OCI-LY7 (cell line): ENCODE results near the gene OSM. TPM values are rescaled to one million over a fixed set of nuclear protein-coding genes. Genes with fewer than 3 reads are reported as not detected.
"Not testable (repeated sequence)": the region's sequence is repeated elsewhere in the genome, so short reads cannot be mapped to it uniquely, and the experiment has no call there.

Experiments used
- BruUV-seq: library from RNA; stranded (reverse); fragments of 400-500 nt; replicated peaks from 2 replicates; lab custom pipeline; 2021; lab: Mats Ljungman, UMichigan
- CTCF ChIA-PET: fragments of 300-600 bp; sonication (Branson Sonifier 250); formaldehyde crosslinking; loops from one replicate; lab custom pipeline; 2022; ENCODE audit warnings: antibody characterized with exemption; ENCODE audit not compliant: unreplicated experiment; lab: Charles Lee
- POLR2A ChIA-PET: fragments of 300-600 bp; sonication (Branson Sonifier 250); formaldehyde crosslinking; loops from one replicate; lab custom pipeline; 2022; ENCODE audit warnings: antibody characterized with exemption; lab: Charles Lee
- DNase-seq: peaks from one replicate; pipeline ENCODE4 v3.0.0-alpha.2; 2015; ENCODE audit warnings: low spot score
- H2AFZ ChIP-seq: fragments of 200-600 bp; sonication (generic), shearing (Covaris generic); 2 replicates; pipeline ENCODE4 v1.6.1; 2014; ENCODE audit warnings: mild to moderate bottlenecking, antibody characterized with exemption, low read length, moderate library complexity
- H3K27ac ChIP-seq: fragments of 200-600 bp; sonication (generic); 2 replicates; pipeline ENCODE4 v1.5.1; 2014; ENCODE audit warnings: mixed run types, low read depth, mild to moderate bottlenecking, moderate library complexity, low read length, inconsistent platforms; ENCODE audit not compliant: poor library complexity, severe bottlenecking
- H3K36me3 ChIP-seq: fragments of 200-600 bp; sonication (generic); 2 replicates; pipeline ENCODE4 v1.6.1; 2014; ENCODE audit warnings: mild to moderate bottlenecking, antibody characterized with exemption, low read length, moderate library complexity, mixed read lengths; ENCODE audit not compliant: insufficient read depth
- H3K4me1 ChIP-seq: fragments of 200-600 bp; sonication (generic); 2 replicates; pipeline ENCODE4 v1.5.1; 2014; ENCODE audit warnings: mild to moderate bottlenecking, low read length; ENCODE audit not compliant: insufficient read depth, poor library complexity, severe bottlenecking
- H3K4me2 ChIP-seq: fragments of 200-600 bp; sonication (generic); 2 replicates; pipeline ENCODE4 v1.6.1; 2014; ENCODE audit warnings: mild to moderate bottlenecking, low read length
- H3K4me3 ChIP-seq: fragments of 200-600 bp; sonication (generic); 2 replicates; pipeline ENCODE4 v1.5.1; 2014; ENCODE audit warnings: mild to moderate bottlenecking, low read depth, low read length; ENCODE audit not compliant: poor library complexity, severe bottlenecking
- H3K79me2 ChIP-seq: fragments of 200-600 bp; sonication (generic); 2 replicates; pipeline ENCODE4 v1.6.1; 2016; ENCODE audit warnings: low read depth, mild to moderate bottlenecking, low read length, moderate library complexity, mixed read lengths; ENCODE audit not compliant: insufficient read depth
- H3K9me2 ChIP-seq: fragments of 200-600 bp; sonication (generic); 2 replicates; pipeline ENCODE4 v1.6.1; 2016; ENCODE audit warnings: mild to moderate bottlenecking, low read length, mixed read lengths; ENCODE audit not compliant: insufficient read depth
- H3K9me3 ChIP-seq: fragments of 200-600 bp; sonication (generic); 2 replicates; pipeline ENCODE4 v1.6.1; 2014; ENCODE audit warnings: mild to moderate bottlenecking, mixed run types, low read length, mixed read lengths
- H4K20me1 ChIP-seq: fragments of 200-600 bp; sonication (generic); 2 replicates; pipeline ENCODE4 v1.6.1; 2014; ENCODE audit warnings: mild to moderate bottlenecking, antibody characterized with exemption, low read length, moderate library complexity, mixed read lengths; ENCODE audit not compliant: insufficient read depth
- EZH2phosphoT487 ChIP-seq: fragments of 200-600 bp; sonication (generic); IDR thresholded peaks from 2 replicates; pipeline ENCODE4 v1.6.1; 2018; ENCODE audit warnings: low read depth, borderline replicate concordance, mild to moderate bottlenecking, mixed run types, antibody characterized with exemption, low read length, moderate library complexity, mixed read lengths
- intact Hi-C: fragments of 100-400 bp; cut with micrococcal nuclease; formaldehyde crosslinking; loops from one replicate; pipeline ENCODE4 v1.10.0; 2022; ENCODE audit not compliant: unreplicated experiment
- total RNA-seq, 2 experiments: library from RNA; depleted of rRNA in 1 of 2; stranded (reverse); fragments of >200 nt in 1 of 2; shearing (Covaris generic) in 1 of 2; gene quantifications; 2 replicates each; pipeline ENCODE4 v1.2.3, GENCODE V29; 2014 to 2022
- TF ChIP-seq, protein P1 (sequence below): fragments of 200-600 bp; sonication (generic); conservative IDR thresholded peaks from 2 replicates; pipeline ENCODE4 v1.5.1; 2014; ENCODE audit warnings: mild to moderate bottlenecking, antibody characterized with exemption, low read length, moderate library complexity, mixed read lengths

The OSM gene
- total RNA-seq, 2 experiments from 2014 or later = 0.91 TPM; not detected in 1

DNA sequence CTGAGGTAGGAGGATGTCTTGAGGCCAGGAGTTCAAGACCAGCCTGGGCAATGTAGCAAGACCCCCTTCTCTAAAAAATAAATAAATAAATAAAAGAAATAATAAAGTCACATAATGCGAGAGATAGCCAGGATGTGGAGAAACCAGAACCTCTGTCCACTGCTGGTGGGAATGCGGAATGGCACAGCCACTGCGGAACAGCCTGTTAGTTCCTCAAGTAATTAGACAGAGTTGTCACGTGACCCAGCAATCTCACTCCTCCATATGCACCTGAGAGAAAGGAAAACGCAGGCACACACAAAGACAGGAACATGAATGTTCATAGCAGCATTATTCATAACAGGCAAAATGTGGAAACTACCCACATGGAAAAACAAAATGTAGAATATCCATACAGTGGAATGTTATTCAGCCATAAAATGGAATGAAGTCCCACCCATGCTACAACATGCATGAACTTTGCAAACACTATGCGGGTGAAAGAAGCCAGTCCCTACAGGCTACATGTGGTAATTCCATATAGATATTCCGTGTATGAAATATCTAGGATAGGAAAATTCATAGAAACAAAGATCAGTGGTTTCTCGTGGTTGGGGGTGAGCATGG, 47.5 kb downstream of the OSM start:
- no peak for TF ChIP-seq EZH2phosphoT487
- TF ChIP-seq, protein P1, sequence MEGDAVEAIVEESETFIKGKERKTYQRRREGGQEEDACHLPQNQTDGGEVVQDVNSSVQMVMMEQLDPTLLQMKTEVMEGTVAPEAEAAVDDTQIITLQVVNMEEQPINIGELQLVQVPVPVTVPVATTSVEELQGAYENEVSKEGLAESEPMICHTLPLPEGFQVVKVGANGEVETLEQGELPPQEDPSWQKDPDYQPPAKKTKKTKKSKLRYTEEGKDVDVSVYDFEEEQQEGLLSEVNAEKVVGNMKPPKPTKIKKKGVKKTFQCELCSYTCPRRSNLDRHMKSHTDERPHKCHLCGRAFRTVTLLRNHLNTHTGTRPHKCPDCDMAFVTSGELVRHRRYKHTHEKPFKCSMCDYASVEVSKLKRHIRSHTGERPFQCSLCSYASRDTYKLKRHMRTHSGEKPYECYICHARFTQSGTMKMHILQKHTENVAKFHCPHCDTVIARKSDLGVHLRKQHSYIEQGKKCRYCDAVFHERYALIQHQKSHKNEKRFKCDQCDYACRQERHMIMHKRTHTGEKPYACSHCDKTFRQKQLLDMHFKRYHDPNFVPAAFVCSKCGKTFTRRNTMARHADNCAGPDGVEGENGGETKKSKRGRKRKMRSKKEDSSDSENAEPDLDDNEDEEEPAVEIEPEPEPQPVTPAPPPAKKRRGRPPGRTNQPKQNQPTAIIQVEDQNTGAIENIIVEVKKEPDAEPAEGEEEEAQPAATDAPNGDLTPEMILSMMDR = no peak
- H2AFZ ChIP-seq = no peak overlapping the region
- no peaks in the 10 kb centered on the region for H3K36me3 ChIP-seq
- H3K9me3 ChIP-seq = no peaks in the 10 kb centered on the region
- ChIA-PET CTCF (no interaction called here), POLR2A (no interaction called here)
- intact Hi-C loops = no loop called here
- H3K27ac ChIP-seq = no peak overlapping the region
- H3K4me3 ChIP-seq = no peak overlapping the region
- no peaks in the 10 kb centered on the region for H3K79me2 ChIP-seq
- BruUV-seq = no TSS peak
- no peak overlapping the region for H3K4me2 ChIP-seq
- no peaks in the 10 kb centered on the region for H4K20me1 ChIP-seq
- no peak for DNase-seq
- H3K9me2 ChIP-seq = no peaks in the 10 kb centered on the region
- peaks cover 20% of the 10 kb centered on the region for H3K4me1 ChIP-seq

DNA sequence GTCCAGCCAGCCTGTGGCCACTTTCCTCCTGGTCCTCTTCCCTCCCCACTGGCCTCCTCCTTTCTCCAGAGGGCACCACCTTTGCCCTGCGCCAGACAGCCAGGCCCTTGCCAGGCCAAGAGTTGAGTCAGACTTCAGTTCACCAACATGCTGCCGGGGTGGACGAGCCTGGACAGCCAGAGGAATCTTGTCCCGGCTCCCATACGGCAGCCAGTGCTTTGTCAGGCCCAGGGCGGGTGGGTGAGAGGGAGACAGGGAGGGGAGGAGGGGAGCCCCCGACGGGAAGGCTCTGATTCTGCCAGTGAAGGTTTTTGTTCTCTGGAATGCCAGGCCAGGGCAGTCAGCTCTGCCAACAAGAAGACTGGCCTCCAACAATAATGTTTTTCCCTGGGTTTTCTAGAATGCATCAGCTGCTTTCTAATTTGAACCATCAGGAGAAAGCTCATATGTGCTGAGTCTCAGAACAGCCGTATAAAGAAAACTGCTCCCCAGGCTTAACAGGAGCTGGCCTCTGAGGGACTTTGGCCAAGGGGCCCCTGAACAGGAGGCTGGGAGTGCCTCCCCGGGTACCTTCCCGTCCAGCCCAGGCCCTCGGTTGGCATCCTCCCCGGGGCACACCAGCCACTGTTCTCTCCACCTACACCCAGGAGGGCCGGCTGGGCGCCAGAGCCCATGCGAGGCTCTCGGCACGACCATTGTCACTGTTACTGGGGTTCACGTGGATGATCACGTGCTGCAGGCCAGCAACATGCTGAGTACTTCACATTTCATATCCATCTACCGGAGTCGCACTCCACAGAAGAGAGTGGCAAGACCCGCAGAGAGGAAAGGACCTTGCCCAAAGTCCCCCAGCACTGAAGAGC, 48.7 kb downstream of the OSM start:
- Histone ChIP-seq H3K9me2 (no peaks in the 10 kb centered on the region), H3K4me3 (no peak overlapping the region), H3K27ac (no peak overlapping the region), H3K79me2 (no peaks in the 10 kb centered on the region), H2AFZ (no peak overlapping the region), H3K36me3 (no peaks in the 10 kb centered on the region), H3K4me2 (no peak overlapping the region), H3K4me1 (peaks cover 20% of the 10 kb centered on the region), H3K9me3 (no peaks in the 10 kb centered on the region), H4K20me1 (no peaks in the 10 kb centered on the region)
- intact Hi-C loops = no loop called here
- ChIA-PET CTCF (no interaction called here), POLR2A (no interaction called here)
- no TSS peak for BruUV-seq
- no peak for DNase-seq
- no peak for TF ChIP-seq EZH2phosphoT487
- TF ChIP-seq, protein P1 = no peak

DNA sequence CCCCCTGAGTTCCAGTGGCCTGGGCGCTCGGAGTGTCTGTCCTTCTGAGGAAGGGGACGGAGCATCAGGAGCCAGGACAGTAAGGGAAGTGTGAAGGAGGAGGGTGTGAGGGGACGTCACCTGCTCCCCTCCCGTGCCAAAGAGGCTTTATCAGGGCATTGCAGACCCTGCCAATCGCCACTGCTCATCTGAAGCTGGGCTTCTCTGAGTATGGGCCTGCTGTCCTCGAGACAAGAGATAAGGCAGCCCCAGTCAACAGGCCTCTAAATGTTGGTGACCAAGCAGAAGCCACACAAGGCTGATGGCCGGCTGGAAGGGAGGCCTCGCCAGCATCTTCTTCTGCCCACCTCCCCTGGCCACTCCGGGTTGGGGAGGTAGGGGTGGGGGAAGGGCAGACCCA, 49.9 kb downstream of the OSM start:
- no peaks in the 10 kb centered on the region for H4K20me1 ChIP-seq
- no peak overlapping the region for H3K4me2 ChIP-seq
- H3K79me2 ChIP-seq = no peaks in the 10 kb centered on the region
- no peak for DNase-seq
- ChIA-PET CTCF (no interaction called here), POLR2A (no interaction called here)
- no TSS peak for BruUV-seq
- no peaks in the 10 kb centered on the region for H3K9me3 ChIP-seq
- no peaks in the 10 kb centered on the region for H3K9me2 ChIP-seq
- H3K27ac ChIP-seq = no peak overlapping the region
- intact Hi-C loops = no loop called here
- peaks cover 16% of the 10 kb centered on the region for H3K4me1 ChIP-seq
- no peak overlapping the region for H2AFZ ChIP-seq
- no peak overlapping the region for H3K4me3 ChIP-seq
- H3K36me3 ChIP-seq = no peaks in the 10 kb centered on the region
- TF ChIP-seq, protein P1 = no peak
- TF ChIP-seq EZH2phosphoT487 = no peak

DNA sequence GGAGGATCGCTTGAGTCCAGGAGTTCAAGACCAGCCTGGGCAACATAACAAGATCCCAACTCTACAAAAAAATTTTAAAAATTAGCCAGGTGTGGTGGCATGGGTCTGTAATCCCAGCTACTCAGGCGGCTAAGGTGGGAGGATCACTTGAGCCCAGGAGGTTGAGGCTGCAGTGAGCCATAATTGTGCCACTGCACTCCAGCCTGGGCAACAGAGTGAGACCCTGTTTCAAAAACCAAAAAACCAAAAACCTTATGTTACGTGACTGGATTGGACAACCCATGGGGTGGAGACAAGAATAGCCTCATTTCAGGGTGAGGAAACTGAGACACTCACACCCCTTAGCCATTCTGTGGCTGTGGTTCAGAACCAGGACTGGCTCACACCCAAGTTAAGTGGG, 50.4 kb downstream of the OSM start:
- DNase-seq, POLR2A ChIA-PET, intact Hi-C loops: not testable (repeated sequence)

More for the DNA sequence above, 50.4 kb downstream of the OSM start:
- H4K20me1 ChIP-seq, H3K4me3 ChIP-seq, H3K79me2 ChIP-seq, BruUV-seq, H2AFZ ChIP-seq, H3K4me2 ChIP-seq, H3K9me3 ChIP-seq, H3K36me3 ChIP-seq, H3K9me2 ChIP-seq, CTCF ChIA-PET, H3K27ac ChIP-seq: not testable (repeated sequence)
- peaks cover 11% of the 10 kb centered on the region for H3K4me1 ChIP-seq
